CD4-positive, alpha-beta memory T cell (primary cell): Measurements from ENCODE around the gene DOK1. TPM values are rescaled to one million over a fixed set of nuclear protein-coding genes. Genes with fewer than 3 reads are reported as not detected.

Experiments used
- CTCF ChIA-PET: fragments of 350-600 bp; sonication (Branson Sonifier 250); formaldehyde crosslinking; loops from one replicate; lab custom pipeline; 2021; ENCODE audit warnings: inconsistent platforms; ENCODE audit not compliant: partially characterized antibody; lab: Charles Lee
- POLR2A ChIA-PET: fragments of 350-600 bp; sonication (Branson Sonifier 250); formaldehyde crosslinking; loops from one replicate; lab custom pipeline; 2021; ENCODE audit not compliant: partially characterized antibody; lab: Charles Lee
- DNase-seq, 5 donors: peaks; one replicate each; pipeline versions ENCODE4 v3.0.0 to v3.0.0-alpha.2; 2020 to 2022; ENCODE audit warnings: mixed read lengths in 1 of 5
- H3K27ac ChIP-seq: one replicate; pipeline ENCODE4 v1.7.0; 2013; ENCODE audit warnings: low read depth, low read length
- H3K27me3 ChIP-seq: 2 replicates; pipeline ENCODE4 v1.7.0; 2013; ENCODE audit warnings: mild to moderate bottlenecking, low read length, moderate library complexity; ENCODE audit not compliant: insufficient read depth
- H3K36me3 ChIP-seq: 2 replicates; pipeline ENCODE4 v1.7.0; 2013; ENCODE audit warnings: mild to moderate bottlenecking, low read length, moderate library complexity; ENCODE audit not compliant: insufficient read depth
- H3K4me1 ChIP-seq: 2 replicates; pipeline ENCODE4 v1.7.0; 2013; ENCODE audit warnings: mild to moderate bottlenecking, low read length, moderate library complexity; ENCODE audit not compliant: insufficient read depth
- H3K4me3 ChIP-seq, 2 donors: one replicate each; pipeline ENCODE4 v1.7.0; 2013; ENCODE audit warnings: low read length in 2 of 2, mild to moderate bottlenecking in 1 of 2
- H3K9me3 ChIP-seq, 2 donors: one replicate each; pipeline ENCODE4 v1.7.0; 2013; ENCODE audit warnings: low read length in 2 of 2, control low read depth in 1 of 2; ENCODE audit not compliant: control insufficient read depth in 1 of 2
- H3K27ac Mint-ChIP-seq, 7 donors: one replicate each; pipeline ENCODE4 v1.8.0; 2020 to 2021; ENCODE audit warnings: mixed read lengths in 7 of 7, mild to moderate bottlenecking in 6 of 7, inconsistent platforms in 3 of 7, moderate library complexity in 3 of 7
- H3K27me3 Mint-ChIP-seq, 2 donors: one replicate each; pipeline ENCODE4 v1.8.0; 2020 to 2021; ENCODE audit warnings: mixed read lengths in 2 of 2
- H3K36me3 Mint-ChIP-seq, 2 donors: one replicate each; pipeline ENCODE4 v1.8.0; 2020 to 2021; ENCODE audit warnings: mixed read lengths in 2 of 2, inconsistent platforms in 1 of 2, mild to moderate bottlenecking in 1 of 2
- H3K4me1 Mint-ChIP-seq, 4 donors: one replicate each; pipeline ENCODE4 v1.8.0; 2020 to 2021; ENCODE audit warnings: mixed read lengths in 4 of 4, mild to moderate bottlenecking in 1 of 4
- H3K4me3 Mint-ChIP-seq, 8 donors: one replicate each; pipeline ENCODE4 v1.8.0; 2020 to 2021; ENCODE audit warnings: mixed read lengths in 8 of 8, mild to moderate bottlenecking in 7 of 8, moderate library complexity in 6 of 8, inconsistent platforms in 3 of 8
- H3K9me3 Mint-ChIP-seq, 8 donors: one replicate each; pipeline ENCODE4 v1.8.0; 2020 to 2021; ENCODE audit warnings: mixed read lengths in 8 of 8, mild to moderate bottlenecking in 5 of 8, inconsistent platforms in 3 of 8, moderate library complexity in 1 of 8
- intact Hi-C: fragments of 100-400 bp; cut with micrococcal nuclease; formaldehyde crosslinking; loops from one replicate; pipeline ENCODE4 v1.15.1; 2023
- polyA plus RNA-seq, 2 donors: library from polyadenylated mRNA; unstranded; fragments of 300-500 nt; fragmentation: Illumina TruSeq; gene quantifications; one replicate each; pipeline ENCODE4 v1.2.3, GENCODE V29; 2021
- total RNA-seq, 2 experiments: library from RNA; stranded (reverse); gene quantifications; one replicate each; pipeline ENCODE4 v1.2.3, GENCODE V29; 2021

Gene DOK1
- total and polyA plus RNA-seq, 4 experiments from 2014 or later: 14.2 to 35.7 (median 30.8) TPM

DNA sequence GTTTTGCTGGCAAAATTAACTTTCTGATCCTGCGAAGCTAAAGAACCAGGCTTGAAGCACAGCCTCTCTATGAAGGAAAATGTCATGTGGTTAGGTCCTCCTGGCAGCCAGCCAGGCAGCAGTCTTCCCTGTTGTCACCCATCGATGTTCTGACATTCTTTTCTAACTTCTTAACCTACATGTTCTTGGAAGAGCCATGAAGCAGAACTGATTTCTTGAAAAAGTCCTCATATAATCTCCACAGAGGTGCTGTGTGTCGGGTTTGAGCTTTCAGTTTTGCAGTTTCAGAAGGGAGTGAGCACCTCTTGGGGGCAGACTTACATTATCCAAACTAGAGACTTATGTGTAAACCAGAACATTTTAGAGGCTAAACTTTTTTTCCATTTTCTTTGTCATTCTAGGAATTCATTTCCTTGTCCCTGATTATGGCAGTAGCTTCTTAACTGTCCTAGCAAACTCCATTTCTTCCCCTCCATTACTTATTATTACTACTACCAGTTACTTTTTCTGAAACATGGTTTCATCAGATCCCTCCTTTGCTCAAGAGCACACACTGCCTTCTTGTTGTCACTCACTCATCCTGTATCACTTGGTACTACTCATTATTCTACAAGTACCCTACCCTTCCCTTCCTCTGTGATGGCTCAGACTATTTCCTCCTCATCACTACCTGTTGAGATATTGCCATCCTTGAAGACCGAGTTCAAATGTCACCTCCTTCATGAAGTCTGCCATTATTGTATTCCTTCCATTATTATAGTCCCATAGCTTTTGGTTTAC is 31.1 kb downstream of the DOK1 start:
- ChIA-PET POLR2A (interaction anchor here (1.3 to 5.1 kb wide), 3 partner anchors 11 to 127 kb away, joined by 4 to 39 read pairs (median 7); partner anchors contain the start of genes CCDC142, TTC31 and WBP1), CTCF (interaction anchor here (0.6 to 8.8 kb wide), 12 partner anchors 9 to 336 kb away, joined by 3 to 141 read pairs (median 6); partner anchors contain the start of genes CCDC142, INO80B and TTC31)
- H3K27ac ChIP-seq: no peak overlapping the region
- no peak for DNase-seq
- H3K27me3 ChIP-seq: no peaks in the 10 kb centered on the region
- H3K4me3 ChIP-seq: no peak overlapping the region
- H3K36me3 ChIP-seq: no peaks in the 10 kb centered on the region
- intact Hi-C loops: loop anchor here (2.0 to 10.0 kb wide), 2 partner anchors 191 to 251 kb away; no protein-coding TSS in a partner anchor
- peaks cover 8% of the 10 kb centered on the region for H3K4me1 ChIP-seq
- H3K9me3 ChIP-seq: no peaks in the 10 kb centered on the region
- H3K9me3 Mint-ChIP-seq: no peaks in the 10 kb centered on the region
- H3K27me3 Mint-ChIP-seq: peaks cover 0 to 2% of the 10 kb centered on the region in 2 donors
- peak overlapping the region in 4 of 8 donors; percentile 5 to 55 (median 34) for H3K4me3 Mint-ChIP-seq
- H3K4me1 Mint-ChIP-seq: peaks cover 7 to 10% (median 9%) of the 10 kb centered on the region in 4 donors
- H3K27ac Mint-ChIP-seq: peak overlapping the region in 5 of 7 donors; percentile 1 to 65 (median 19)
- H3K36me3 Mint-ChIP-seq: no peaks in the 10 kb centered on the region

DNA sequence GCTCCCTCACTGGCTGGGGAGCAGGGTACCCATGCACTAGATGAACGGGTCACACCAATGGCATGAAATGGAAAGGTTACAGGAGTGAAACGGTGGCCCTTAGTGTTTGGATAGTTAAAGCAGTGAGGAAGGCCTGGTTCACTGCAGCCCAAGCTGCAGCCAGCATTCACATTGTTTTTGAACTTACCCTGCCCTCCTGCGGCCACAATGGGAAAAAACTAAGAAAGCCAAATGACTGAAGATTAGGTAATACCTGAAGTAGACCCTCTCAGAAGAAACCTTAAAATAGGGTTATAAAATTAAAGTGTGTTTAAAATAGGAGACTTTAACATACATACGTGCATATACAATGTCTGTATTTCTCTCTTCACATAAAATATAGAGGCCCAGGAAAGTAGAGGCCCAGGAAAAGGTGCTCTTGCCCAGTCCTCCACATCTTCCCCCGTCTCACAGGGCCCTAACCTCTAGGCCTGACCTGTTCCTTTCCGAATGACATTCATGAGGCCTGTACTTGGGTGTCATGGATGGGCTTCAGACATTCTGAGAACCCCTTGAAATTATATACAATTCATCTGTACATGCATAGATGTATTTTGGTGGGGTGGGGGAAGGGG is 33.3 kb downstream of the DOK1 start:
- Mint-ChIP-seq H3K9me3 (no peaks in the 10 kb centered on the region), H3K4me1 (peaks cover 7 to 10% (median 9%) of the 10 kb centered on the region in 4 donors), H3K27ac (no peak overlapping the region), H3K27me3 (peaks cover 1 to 8% of the 10 kb centered on the region in 2 donors), H3K36me3 (no peaks in the 10 kb centered on the region), H3K4me3 (no peak overlapping the region)
- Histone ChIP-seq H3K36me3 (no peaks in the 10 kb centered on the region), H3K4me3 (no peak overlapping the region), H3K27ac (no peak overlapping the region), H3K27me3 (peaks cover 13% of the 10 kb centered on the region), H3K4me1 (peaks cover 8% of the 10 kb centered on the region), H3K9me3 (no peaks in the 10 kb centered on the region)
- intact Hi-C loops: loop anchor here (1.0 to 10.0 kb wide), 5 partner anchors 104 to 337 kb away; partner anchors contain the start of gene TTC31
- peak; percentile 58 to 68 (median 67) for DNase-seq
- ChIA-PET CTCF (interaction anchor here (0.7 to 8.8 kb wide), 26 partner anchors 9 to 763 kb away, joined by 3 to 141 read pairs (median 7); partner anchors contain the start of genes AUP1, CCDC142, HTRA2 and INO80B), POLR2A (interaction anchor here (0.8 to 5.1 kb wide), 7 partner anchors 18 to 133 kb away, joined by 4 to 39 read pairs (median 4); partner anchors contain the start of genes AUP1, CCDC142, HTRA2 and MOGS)

DNA sequence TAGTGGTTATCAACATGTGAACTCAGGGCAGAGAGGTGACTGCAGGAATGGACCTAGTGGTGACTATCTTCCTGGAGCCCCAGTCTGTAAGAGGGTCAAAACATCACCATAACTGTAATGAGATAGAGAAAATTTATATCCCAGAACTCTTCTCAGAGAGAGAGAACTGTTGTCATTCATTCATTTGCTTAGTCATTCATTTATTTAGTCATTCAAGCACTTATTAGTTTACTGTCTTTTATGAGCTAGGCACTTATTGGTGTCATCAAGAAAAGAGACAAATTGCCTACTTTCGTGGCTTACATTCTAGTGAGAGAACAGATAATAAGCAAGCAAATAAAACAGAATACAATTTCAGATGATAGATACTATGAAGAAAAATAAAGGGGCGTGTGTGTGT is 34.1 kb downstream of the DOK1 start:
- peaks cover 13% of the 10 kb centered on the region for H3K27me3 ChIP-seq
- intact Hi-C loops: loop anchor here (10.0 kb wide), 1 partner anchor 194 kb away; no protein-coding TSS in a partner anchor
- H3K27me3 Mint-ChIP-seq: peaks cover 7 to 10% of the 10 kb centered on the region in 2 donors
- H3K27ac ChIP-seq: no peak overlapping the region
- H3K36me3 ChIP-seq: no peaks in the 10 kb centered on the region
- H3K27ac Mint-ChIP-seq: no peak overlapping the region
- no peak for DNase-seq
- no peak overlapping the region for H3K4me3 ChIP-seq
- ChIA-PET CTCF (interaction anchor here (0.6 to 8.8 kb wide), 25 partner anchors 8 to 407 kb away, joined by 3 to 141 read pairs (median 6); partner anchors contain the start of genes AUP1, CCDC142, HTRA2 and INO80B), POLR2A (interaction anchor here (1.2 to 5.1 kb wide), 3 partner anchors 107 to 134 kb away, joined by 4 to 39 read pairs (median 5); partner anchors contain the start of genes CCDC142, MOGS and TTC31)
- no peaks in the 10 kb centered on the region for H3K9me3 ChIP-seq
- H3K4me1 ChIP-seq: peaks cover 8% of the 10 kb centered on the region
- H3K36me3 Mint-ChIP-seq: no peaks in the 10 kb centered on the region
- no peak overlapping the region for H3K4me3 Mint-ChIP-seq
- no peaks in the 10 kb centered on the region for H3K9me3 Mint-ChIP-seq
- H3K4me1 Mint-ChIP-seq: peaks cover 7 to 10% (median 9%) of the 10 kb centered on the region in 4 donors

DNA sequence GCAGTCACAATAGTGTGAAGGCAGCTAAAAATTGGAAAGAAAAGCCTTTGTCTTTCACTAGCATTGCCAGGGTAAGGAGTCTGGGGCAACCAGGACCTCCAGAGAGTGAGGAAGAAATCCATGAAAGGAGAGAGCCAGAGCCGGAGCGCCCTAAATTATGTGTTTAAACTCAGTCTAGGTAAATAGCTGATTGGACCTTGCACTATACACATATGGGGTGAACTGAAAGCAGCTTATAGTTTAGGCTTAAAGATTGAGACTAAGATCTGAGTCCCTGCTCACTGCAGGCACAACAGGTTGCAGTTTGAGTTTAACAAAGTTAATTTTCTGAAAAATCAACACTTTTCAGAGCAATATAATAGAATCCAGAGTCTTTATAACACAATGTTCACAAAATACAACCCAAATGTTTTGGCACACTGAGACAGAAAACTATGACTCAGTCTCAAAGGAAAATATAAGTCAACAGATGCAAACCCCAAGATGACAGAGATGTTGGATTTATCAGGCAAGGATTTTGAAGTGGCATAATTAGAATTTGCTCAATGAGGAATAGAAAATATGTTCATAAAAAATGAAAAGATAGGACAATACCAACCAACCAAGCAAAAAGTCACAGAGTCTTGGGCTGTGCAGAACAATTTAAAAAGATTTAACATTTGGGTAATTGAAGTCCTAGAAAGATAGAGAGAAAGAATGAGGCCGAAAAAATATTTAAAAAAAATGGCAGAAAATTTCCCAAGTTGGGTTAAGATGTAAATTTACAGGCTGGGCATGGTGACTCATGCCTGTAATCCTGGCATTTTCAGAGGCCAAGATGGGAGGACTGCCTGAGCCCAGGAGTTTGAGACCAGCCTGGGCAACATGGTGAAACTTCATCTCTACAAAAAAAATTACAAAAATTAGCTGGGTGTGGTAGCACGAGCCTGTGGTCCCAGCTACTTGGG is 39.6 kb downstream of the DOK1 start:
- Mint-ChIP-seq H3K9me3 (no peaks in the 10 kb centered on the region), H3K4me1 (no peaks in the 10 kb centered on the region), H3K36me3 (no peaks in the 10 kb centered on the region), H3K27me3 (peaks cover 14 to 15% of the 10 kb centered on the region in 2 donors), H3K27ac (no peak overlapping the region), H3K4me3 (no peak overlapping the region)
- no peak overlapping the region for H3K27ac ChIP-seq
- POLR2A ChIA-PET: no interaction called here
- no peaks in the 10 kb centered on the region for H3K4me1 ChIP-seq
- H3K27me3 ChIP-seq: peaks cover 13% of the 10 kb centered on the region
- CTCF ChIA-PET: interaction anchor here (1.1 to 1.5 kb wide), 2 partner anchors 12 to 93 kb away, joined by 3 to 4 read pairs; no protein-coding TSS in a partner anchor
- no peak for DNase-seq
- H3K36me3 ChIP-seq: no peaks in the 10 kb centered on the region
- no peaks in the 10 kb centered on the region for H3K9me3 ChIP-seq
- no peak overlapping the region for H3K4me3 ChIP-seq
- intact Hi-C loops: no loop called here

DNA sequence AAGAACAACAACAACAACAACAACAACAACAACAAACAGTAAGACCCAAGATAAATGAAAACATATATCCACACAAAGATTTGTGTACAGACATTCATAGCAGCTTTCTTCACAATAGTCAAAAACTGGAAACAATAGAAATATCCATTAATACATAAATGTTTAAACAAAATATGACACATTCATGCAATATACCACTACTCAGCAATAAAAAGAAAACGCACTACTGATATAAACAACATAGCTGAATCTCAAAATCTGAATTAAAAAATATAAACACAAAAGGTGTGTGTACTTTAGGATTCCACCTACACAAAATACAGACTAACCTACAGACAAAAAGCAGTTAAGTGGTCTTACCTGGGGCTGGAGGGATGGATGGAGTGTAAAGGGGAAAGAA is 42.1 kb downstream of the DOK1 start:
- Histone ChIP-seq H3K4me3 (no peak overlapping the region), H3K4me1 (no peaks in the 10 kb centered on the region), H3K27me3 (peaks cover 6% of the 10 kb centered on the region), H3K27ac (no peak overlapping the region), H3K36me3 (no peaks in the 10 kb centered on the region), H3K9me3 (no peaks in the 10 kb centered on the region)
- H3K9me3 Mint-ChIP-seq: no peaks in the 10 kb centered on the region
- DNase-seq: no peak
- intact Hi-C loops: no loop called here
- ChIA-PET CTCF (interaction anchor here (3.2 kb wide), 1 partner anchor 9 kb away, joined by 14 read pairs; no protein-coding TSS in a partner anchor), POLR2A (no interaction called here)
- no peaks in the 10 kb centered on the region for H3K36me3 Mint-ChIP-seq
- H3K27me3 Mint-ChIP-seq: peaks cover 14 to 15% of the 10 kb centered on the region in 2 donors
- no peak overlapping the region for H3K27ac Mint-ChIP-seq
- H3K4me1 Mint-ChIP-seq: no peaks in the 10 kb centered on the region
- no peak overlapping the region for H3K4me3 Mint-ChIP-seq

DNA sequence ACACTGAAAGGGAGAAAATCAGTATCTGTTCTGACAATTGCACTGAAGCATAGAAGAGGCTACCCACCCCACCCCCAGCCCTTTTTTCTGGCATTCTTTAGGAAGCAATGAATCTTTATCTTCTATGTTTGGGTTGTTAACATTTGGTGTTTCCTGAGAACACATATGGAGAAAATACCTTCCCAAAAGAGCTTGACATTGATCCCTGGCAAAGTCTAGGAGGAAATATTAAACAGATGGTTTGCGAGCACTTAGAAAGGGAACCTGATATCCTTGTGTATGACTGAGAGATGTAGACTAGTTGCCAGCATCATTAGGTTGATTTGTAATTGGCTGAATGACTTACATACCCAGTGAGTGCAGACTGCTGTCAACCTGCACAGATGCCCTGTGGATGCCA is 42.9 kb downstream of the DOK1 start:
- H3K27me3 Mint-ChIP-seq: peaks cover 13 to 14% of the 10 kb centered on the region in 2 donors
- H3K4me3 Mint-ChIP-seq: no peak overlapping the region
- intact Hi-C loops: no loop called here

More for the DNA sequence above, 42.9 kb downstream of the DOK1 start:
- Mint-ChIP-seq H3K9me3 (no peaks in the 10 kb centered on the region), H3K27ac (no peak overlapping the region), H3K4me1 (no peaks in the 10 kb centered on the region), H3K36me3 (no peaks in the 10 kb centered on the region)
- H3K4me3 ChIP-seq: no peak overlapping the region
- ChIA-PET CTCF (interaction anchor here (3.2 kb wide), 1 partner anchor 10 kb away, joined by 14 read pairs; no protein-coding TSS in a partner anchor), POLR2A (no interaction called here)
- H3K36me3 ChIP-seq: no peaks in the 10 kb centered on the region
- no peaks in the 10 kb centered on the region for H3K4me1 ChIP-seq
- DNase-seq: no peak
- no peaks in the 10 kb centered on the region for H3K9me3 ChIP-seq
- H3K27ac ChIP-seq: no peak overlapping the region
- no peaks in the 10 kb centered on the region for H3K27me3 ChIP-seq
